ENCODE measurements around the gene NCLN. TPM values are rescaled to one million over a fixed set of nuclear protein-coding genes. Genes with fewer than 3 reads are reported as not detected.

The NCLN gene
- total and polyA plus RNA-seq, 9 of the 15 experiments (the other 6 are each of a cell fraction or from before 2014, with no cell fraction given), result 3.8 to 126 (median 39.6) TPM

DNA sequence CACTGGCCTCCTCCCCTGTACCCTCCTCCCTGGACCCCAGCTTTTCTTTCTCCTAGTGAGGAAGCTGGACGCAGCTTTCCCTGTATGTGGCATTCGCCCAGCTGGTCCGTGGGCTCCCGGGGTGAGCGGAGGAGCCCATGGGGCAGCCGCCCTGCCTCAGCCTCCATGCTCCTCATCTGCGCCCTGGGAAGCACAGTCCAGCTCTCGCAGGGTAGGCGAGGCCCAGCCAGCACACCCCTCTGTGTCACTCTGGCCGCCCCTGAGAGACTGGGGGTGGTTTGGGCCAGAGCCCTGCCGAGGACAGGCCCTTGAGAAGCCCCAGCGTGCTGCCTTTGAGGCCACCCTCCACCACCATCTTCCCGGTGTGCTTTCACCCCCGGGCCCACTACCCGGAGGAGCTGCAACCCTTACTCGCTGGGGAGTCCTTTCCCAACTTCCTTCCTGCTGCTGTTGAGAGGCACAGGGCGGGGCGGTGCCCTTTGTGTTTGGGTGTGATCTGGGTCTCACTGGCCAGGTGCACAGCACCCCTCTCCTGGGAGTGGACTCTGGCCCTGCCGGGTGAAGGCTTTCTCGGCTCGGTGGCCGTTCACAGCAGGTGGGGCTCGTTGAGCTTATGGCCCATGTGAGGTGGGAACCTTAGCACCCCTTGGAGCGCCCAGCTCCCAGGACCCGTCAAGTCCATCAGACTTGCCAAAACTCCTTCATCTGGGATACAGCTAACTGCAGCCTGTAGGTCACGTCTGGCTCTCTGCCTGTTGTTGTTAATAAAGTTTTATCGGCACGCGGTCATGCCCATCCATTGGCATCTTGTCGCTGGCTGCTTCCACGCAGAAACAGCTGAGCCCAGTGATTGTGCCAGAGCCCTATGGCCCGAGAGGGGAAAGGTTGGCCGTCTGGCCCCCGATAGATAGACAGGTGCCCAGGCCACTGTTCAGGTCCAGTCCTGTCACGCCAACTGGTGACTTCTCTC, 3.2 kb downstream of the NCLN start:
- FAIRE-seq (no peak), DNase-seq (ENCODE audit: extremely low read depth in 1 of 4, low spot score in 3 of 4) (no peak), ATAC-seq (no peak)
- no TSS peak for BruUV-seq (replicated peaks)
- TF ChIP-seq RBFOX2 (IDR thresholded peaks at IDR 0.05; ENCODE audit: low read depth, low read length), result 0 out of 2 replicates have a peak, but pooled peaks have one; percentile 22
- TF ChIP-seq TAF15 (IDR thresholded peaks at IDR 0.05; ENCODE audit: low read depth, low read length), result no peak
- TF ChIP-seq, protein P1, sequence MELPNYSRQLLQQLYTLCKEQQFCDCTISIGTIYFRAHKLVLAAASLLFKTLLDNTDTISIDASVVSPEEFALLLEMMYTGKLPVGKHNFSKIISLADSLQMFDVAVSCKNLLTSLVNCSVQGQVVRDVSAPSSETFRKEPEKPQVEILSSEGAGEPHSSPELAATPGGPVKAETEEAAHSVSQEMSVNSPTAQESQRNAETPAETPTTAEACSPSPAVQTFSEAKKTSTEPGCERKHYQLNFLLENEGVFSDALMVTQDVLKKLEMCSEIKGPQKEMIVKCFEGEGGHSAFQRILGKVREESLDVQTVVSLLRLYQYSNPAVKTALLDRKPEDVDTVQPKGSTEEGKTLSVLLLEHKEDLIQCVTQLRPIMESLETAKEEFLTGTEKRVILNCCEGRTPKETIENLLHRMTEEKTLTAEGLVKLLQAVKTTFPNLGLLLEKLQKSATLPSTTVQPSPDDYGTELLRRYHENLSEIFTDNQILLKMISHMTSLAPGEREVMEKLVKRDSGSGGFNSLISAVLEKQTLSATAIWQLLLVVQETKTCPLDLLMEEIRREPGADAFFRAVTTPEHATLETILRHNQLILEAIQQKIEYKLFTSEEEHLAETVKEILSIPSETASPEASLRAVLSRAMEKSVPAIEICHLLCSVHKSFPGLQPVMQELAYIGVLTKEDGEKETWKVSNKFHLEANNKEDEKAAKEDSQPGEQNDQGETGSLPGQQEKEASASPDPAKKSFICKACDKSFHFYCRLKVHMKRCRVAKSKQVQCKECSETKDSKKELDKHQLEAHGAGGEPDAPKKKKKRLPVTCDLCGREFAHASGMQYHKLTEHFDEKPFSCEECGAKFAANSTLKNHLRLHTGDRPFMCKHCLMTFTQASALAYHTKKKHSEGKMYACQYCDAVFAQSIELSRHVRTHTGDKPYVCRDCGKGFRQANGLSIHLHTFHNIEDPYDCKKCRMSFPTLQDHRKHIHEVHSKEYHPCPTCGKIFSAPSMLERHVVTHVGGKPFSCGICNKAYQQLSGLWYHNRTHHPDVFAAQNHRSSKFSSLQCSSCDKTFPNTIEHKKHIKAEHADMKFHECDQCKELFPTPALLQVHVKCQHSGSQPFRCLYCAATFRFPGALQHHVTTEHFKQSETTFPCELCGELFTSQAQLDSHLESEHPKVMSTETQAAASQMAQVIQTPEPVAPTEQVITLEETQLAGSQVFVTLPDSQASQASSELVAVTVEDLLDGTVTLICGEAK (IDR thresholded peaks at IDR 0.05), result peak; percentile 94
- TF ChIP-seq, protein P1 (CRISPR knock-in tag; IDR thresholded peaks at IDR 0.05), result peak; percentile 96
- Histone ChIP-seq H3K4me2 (ENCODE audit: insufficient read depth, low read length) (no peak overlapping the region), H3K79me2 (ENCODE audit: control insufficient read depth, insufficient read depth, low read length) (peaks cover 79% of the 10 kb centered on the region), H3K4me3 (no peak overlapping the region), H3K9me3 (replicated peaks; ENCODE audit: control insufficient read depth, insufficient read depth, low read depth, low read length) (no peaks in the 10 kb centered on the region), H3K27me3 (ENCODE audit: control insufficient read depth in 2 of 2, insufficient read depth in 2 of 2, low read length in 2 of 2) (no peaks in the 10 kb centered on the region), H3K9ac (ENCODE audit: insufficient read depth in 1 of 2, low read depth in 2 of 2, low read length in 2 of 2) (peak overlapping the region; percentile 17 to 99; a peak in 3 of 4 replicates), H3K27ac (ENCODE audit: extremely low read depth, low read depth, low read length) (no peak overlapping the region; the same call in 2 of the 3 replicates), H3K4me1 (replicated peaks in 1 of 2; ENCODE audit: control insufficient read depth in 2 of 2, insufficient read depth in 2 of 2, low read length in 2 of 2) (peaks cover 32 to 91% of the 10 kb centered on the region in 2 experiments), H2AFZ (ENCODE audit: low read depth, low read length) (no peak overlapping the region), H4K20me1 (replicated peaks; ENCODE audit: control insufficient read depth, insufficient read depth, low read length) (peaks cover 33% of the 10 kb centered on the region; the same call in 1 of the 2 replicates), H3K9me1 (ENCODE audit: control insufficient read depth, insufficient read depth, low read length) (no peaks in the 10 kb centered on the region), H3K36me3 (ENCODE audit: control insufficient read depth, insufficient read depth, low read length) (peaks cover 66% of the 10 kb centered on the region; the same call in 2 of the 3 replicates)
- CTCF ChIA-PET (ENCODE audit: low intra/inter-chr PET ratio), result no interaction called here
- POLR2A ChIA-PET, result interaction anchor here (0.6 kb wide), 1 partner anchor 313 kb away, joined by 3 read pairs; no protein-coding TSS in a partner anchor
- intact Hi-C loops (cut with micrococcal nuclease) (no loop called here), in situ Hi-C loops (cut with MboI) (no loop called here)
- WGBS (ENCODE audit: insufficient coverage, low coverage, missing lambda C conversion rate), result 88% methylated on average over 35 of the region's 35 CpGs
